SK-N-SH (cell line): ENCODE measurements around the gene TDG. TPM values are rescaled to one million over a fixed set of nuclear protein-coding genes. Genes with fewer than 3 reads are reported as not detected.

Source experiments
- CTCF ChIA-PET: fragments of 300-600, 350-600 bp; formaldehyde crosslinking; extraction: SDS; loops from one replicate; lab custom pipeline; 2021; lab: Yijun Ruan, JAX
- POLR2A ChIA-PET: fragments of 350-600 bp; sonication (Branson Sonifier 250); formaldehyde crosslinking; extraction: SDS; loops from one replicate; lab custom pipeline; 2020; ENCODE audit warnings: antibody characterized with exemption, inconsistent platforms; lab: Yijun Ruan, JAX
- DNase-seq: peaks from one replicate; pipeline ENCODE4 v3.0.0; 2012
- H2AFZ ChIP-seq: fragments of 200-600 bp; sonication (generic); 2 replicates; pipeline ENCODE4 v1.8.1; 2016; ENCODE audit warnings: antibody characterized with exemption, mild to moderate bottlenecking, low read depth
- H3F3A ChIP-seq: fragments of 200-600 bp; sonication (generic); replicated peaks from 2 replicates; pipeline ENCODE3; 2016; ENCODE audit warnings: antibody characterized with exemption, mild to moderate bottlenecking; ENCODE audit not compliant: insufficient read depth
- H3K27ac ChIP-seq, 2 experiments: fragments of 200-500 bp in 1 of 2; fragments of 200-600 bp in 1 of 2; sonication (Bioruptor generic) in 1 of 2; sonication (generic), shearing (Covaris generic) in 1 of 2; 2 replicates each; pipeline versions ENCODE4 v1.5.1 to v1.6.1; 2014 to 2016; ENCODE audit warnings: low read depth in 2 of 2, inconsistent platforms in 1 of 2, low read length in 1 of 2, mild to moderate bottlenecking in 1 of 2, mixed read lengths in 1 of 2
- H3K27me3 ChIP-seq: fragments of 200-600 bp; sonication (generic), shearing (Covaris generic); 2 replicates; pipeline ENCODE4 v1.6.1; 2016; ENCODE audit warnings: mixed run types; ENCODE audit not compliant: insufficient read depth
- H3K36me3 ChIP-seq, 2 experiments: fragments of 200-500 bp in 1 of 2; fragments of 200-600 bp in 1 of 2; sonication (Bioruptor generic) in 1 of 2; sonication (generic) in 1 of 2; replicated peaks in 1 of 2; 2 replicates each; pipeline versions ENCODE3 to v1.5.1; 2014 to 2016; ENCODE audit warnings: low read length in 1 of 2, mild to moderate bottlenecking in 1 of 2; ENCODE audit not compliant: insufficient read depth in 2 of 2, control insufficient read depth in 1 of 2
- H3K4me1 ChIP-seq, 2 experiments: fragments of 200-500 bp in 1 of 2; fragments of 200-600 bp in 1 of 2; sonication (Bioruptor generic) in 1 of 2; sonication (generic), shearing (Covaris generic) in 1 of 2; 2 replicates each; pipeline versions ENCODE4 v1.5.1 to v1.6.1; 2014 to 2016; ENCODE audit warnings: low read depth in 1 of 2, low read length in 1 of 2, mixed run types in 1 of 2; ENCODE audit not compliant: insufficient read depth in 2 of 2, control insufficient read depth in 1 of 2
- H3K4me2 ChIP-seq: fragments of 200-600 bp; sonication (generic), shearing (Covaris generic); 2 replicates; pipeline ENCODE4 v1.6.1; 2017; ENCODE audit warnings: mixed run types
- H3K4me3 ChIP-seq, 2 experiments: fragments of 200-500 bp in 1 of 2; fragments of 200-600 bp in 1 of 2; sonication (Bioruptor generic) in 1 of 2; sonication (generic), shearing (Covaris generic) in 1 of 2; 2 replicates each; pipeline versions ENCODE4 v1.5.1 to v1.8.1; 2014 to 2016; ENCODE audit warnings: low read depth in 2 of 2, inconsistent platforms in 1 of 2, low read length in 1 of 2, mild to moderate bottlenecking in 1 of 2, mixed read lengths in 1 of 2, moderate library complexity in 1 of 2
- H3K79me2 ChIP-seq: fragments of 200-600 bp; sonication (generic); 2 replicates; pipeline ENCODE4 v1.8.1; 2017; ENCODE audit warnings: mild to moderate bottlenecking; ENCODE audit not compliant: insufficient read depth
- H3K9ac ChIP-seq: fragments of 200-600 bp; sonication (generic); 2 replicates; pipeline ENCODE4 v1.6.1; 2017; ENCODE audit warnings: mixed run types
- H3K9me2 ChIP-seq: fragments of 200-600 bp; sonication (generic); 2 replicates; pipeline ENCODE4 v1.6.1; 2017; ENCODE audit warnings: mixed run types
- H3K9me3 ChIP-seq: fragments of 200-600 bp; sonication (generic); 2 replicates; pipeline ENCODE4 v1.6.1; 2017; ENCODE audit warnings: mixed run types, mild to moderate bottlenecking, moderate library complexity
- H4K20me1 ChIP-seq: fragments of 200-600 bp; sonication (generic); 2 replicates; pipeline ENCODE4 v1.6.1; 2017; ENCODE audit warnings: mild to moderate bottlenecking, mixed run types; ENCODE audit not compliant: insufficient read depth
- CTCF ChIP-seq: fragments of 200-600 bp; sonication (generic); IDR thresholded peaks from 2 replicates; pipeline ENCODE4 v1.6.1; 2017; ENCODE audit warnings: antibody characterized with exemption, mild to moderate bottlenecking, moderate library complexity
- ELF1 ChIP-seq: IDR thresholded peaks from 2 replicates; pipeline ENCODE4 v1.4.0; 2012
- EP300 ChIP-seq, 2 experiments: IDR thresholded peaks; 2 replicates each; pipeline versions ENCODE4 v1.4.0 to v1.6.1; 2012; ENCODE audit warnings: borderline replicate concordance in 1 of 2, low read depth in 1 of 2, low read length in 1 of 2
- FOXM1 ChIP-seq: IDR thresholded peaks from 2 replicates; pipeline ENCODE4 v1.4.0; 2012; ENCODE audit warnings: low read depth, mild to moderate bottlenecking
- GATA2 ChIP-seq: sonication (generic); formaldehyde crosslinking; IDR thresholded peaks from 2 replicates; pipeline ENCODE4 v1.5.0; 2020; ENCODE audit warnings: mild to moderate bottlenecking, missing genetic modification reagents
- IRF3 ChIP-seq: fragments of 150-350 bp; IDR thresholded peaks from 2 replicates; pipeline ENCODE4 v1.6.1; 2016; ENCODE audit warnings: mild to moderate bottlenecking, low read depth, low read length
- NRF1 ChIP-seq: IDR thresholded peaks from 2 replicates; pipeline ENCODE4 v1.6.1; 2012; ENCODE audit warnings: low read depth, mild to moderate bottlenecking, low read length
- POLR2AphosphoS5 ChIP-seq: IDR thresholded peaks from 2 replicates; pipeline ENCODE4 v1.6.1; 2012; ENCODE audit warnings: low read depth, low read length
- RAD21 ChIP-seq: IDR thresholded peaks from 2 replicates; pipeline ENCODE4 v1.6.1; 2012; ENCODE audit warnings: mild to moderate bottlenecking, low read length
- RCOR1 ChIP-seq: fragments of 150-350 bp; IDR thresholded peaks from 2 replicates; pipeline ENCODE4 v1.6.1; 2017; ENCODE audit warnings: antibody characterized with exemption, low read length
- REST ChIP-seq: IDR thresholded peaks from 2 replicates; pipeline ENCODE4 v1.6.1; 2012; ENCODE audit warnings: mild to moderate bottlenecking, low read depth, low read length, moderate library complexity
- SIN3A ChIP-seq: IDR thresholded peaks from 2 replicates; pipeline ENCODE4 v1.6.1; 2012; ENCODE audit warnings: low read depth, mild to moderate bottlenecking, low read length, moderate library complexity, borderline replicate concordance
- SMC3 ChIP-seq: IDR thresholded peaks from 2 replicates; pipeline ENCODE4 v1.6.1; 2012; ENCODE audit warnings: low read depth, low read length, improper control_type of control experiment
- TAF1 ChIP-seq: IDR thresholded peaks from 2 replicates; pipeline ENCODE4 v1.6.1; 2012; ENCODE audit warnings: low read depth, mild to moderate bottlenecking, low read length, moderate library complexity, borderline replicate concordance
- TCF12 ChIP-seq: IDR thresholded peaks from 2 replicates; pipeline ENCODE4 v1.4.0; 2012
- USF1 ChIP-seq: IDR thresholded peaks from 2 replicates; pipeline ENCODE4 v1.4.0; 2012; ENCODE audit warnings: low read depth, borderline replicate concordance
- USF2 ChIP-seq: fragments of 150-350 bp; IDR thresholded peaks from 2 replicates; pipeline ENCODE4 v1.6.1; 2017; ENCODE audit warnings: antibody characterized with exemption, low read length, low read depth, borderline replicate concordance
- YY1 ChIP-seq: IDR thresholded peaks from 2 replicates; pipeline ENCODE4 v1.4.0; 2012; ENCODE audit warnings: low read depth, mild to moderate bottlenecking
- ZBTB33 ChIP-seq: IDR thresholded peaks from 2 replicates; pipeline ENCODE4 v1.4.0; 2012; ENCODE audit warnings: low read depth, borderline replicate concordance
- WGBS: methylation state at CpG from one replicate; pipeline ENCODE4 v1.1.6; 2017; ENCODE audit warnings: low lambda C conversion rate; 5-methylcytosine and 5-hydroxymethylcytosine counted together
- polyA plus RNA-seq, 3 experiments: library from polyadenylated mRNA; depleted of rRNA; stranded (reverse); fragments of >200 nt; gene quantifications; 2 replicates each; pipeline ENCODE4 v1.2.3, GENCODE V29; 2012

TDG gene
- polyA plus RNA-seq, 1 of the 3 experiments (the other 2 are of a cell fraction): 11.3 TPM

- TF ChIP-seq USF1 (no peak), GATA2 (CRISPR knock-in tag) (no peak), USF2 (no peak), ELF1 (no peak), ZBTB33 (no peak), FOXM1 (no peak)
- TF ChIP-seq, all 33 proteins: peak for 0
Observed at GRCh38 chr12:104023710-104024109, 58.0 kb downstream of the TDG start (continued).

- CTCF ChIA-PET: no interaction called here
- TF ChIP-seq CTCF: no peak
- TF ChIP-seq ELF1: no peak
- no peak for TF ChIP-seq ZBTB33
- TF ChIP-seq POLR2AphosphoS5: no peak
- no peak for TF ChIP-seq RAD21
- TF ChIP-seq REST: no peak
- TF ChIP-seq TAF1: no peak
- no peak for TF ChIP-seq GATA2 (CRISPR knock-in tag)
- TF ChIP-seq IRF3: no peak
- TF ChIP-seq RCOR1: no peak
- no peak for TF ChIP-seq SMC3
- no peak for TF ChIP-seq YY1
- no peak for TF ChIP-seq SIN3A
- no peak for TF ChIP-seq EP300 (IDR thresholded peaks at IDR 0.05; ENCODE audit: borderline replicate concordance in 1 of 2, low read depth in 1 of 2, low read length in 1 of 2)
- no peak for TF ChIP-seq NRF1
- TF ChIP-seq TCF12: no peak
- POLR2A ChIA-PET: no interaction called here
Observed at GRCh38 chr12:104024348-104024747, 58.7 kb downstream of the TDG start.

More at GRCh38 chr12:104024348-104024747, 58.7 kb downstream of the TDG start:
- no peak overlapping the region for H3K4me2 ChIP-seq
- 74% methylated on average over 6 of the region's 6 CpGs for WGBS
- no peaks in the 10 kb centered on the region for H3K4me1 ChIP-seq
- no peaks in the 10 kb centered on the region for H4K20me1 ChIP-seq
- no peaks in the 10 kb centered on the region for H3K27me3 ChIP-seq
- H3K9me2 ChIP-seq: no peaks in the 10 kb centered on the region
- H3K27ac ChIP-seq: no peak overlapping the region
- H2AFZ ChIP-seq: no peak overlapping the region
- H3K9ac ChIP-seq: no peak overlapping the region
- peaks cover 0 to 4% of the 10 kb centered on the region in 2 experiments for H3K36me3 ChIP-seq
- no peaks in the 10 kb centered on the region for H3F3A ChIP-seq
- H3K9me3 ChIP-seq: no peaks in the 10 kb centered on the region
- no peaks in the 10 kb centered on the region for H3K79me2 ChIP-seq
- DNase-seq: no peak
- no peak overlapping the region for H3K4me3 ChIP-seq
